Caco-2 (cell line): ENCODE data around the gene MYO9A. TPM values are rescaled to one million over a fixed set of nuclear protein-coding genes. Genes with fewer than 3 reads are reported as not detected.

Experiments used
- BruUV-seq: library from RNA; stranded (reverse); fragments of 400-500 nt; replicated peaks from 2 replicates; lab custom pipeline; 2021; lab: Mats Ljungman, UMichigan
- CTCF ChIA-PET: fragments of 300-600 bp; sonication (Branson Sonifier 250); formaldehyde crosslinking; loops from one replicate; lab custom pipeline; 2022; ENCODE audit warnings: antibody characterized with exemption; lab: Charles Lee
- POLR2A ChIA-PET: fragments of 300-600 bp; sonication (Branson Sonifier 250); formaldehyde crosslinking; loops from one replicate; lab custom pipeline; 2022; ENCODE audit warnings: antibody characterized with exemption; lab: Charles Lee
- DNase-seq, 2 experiments: peaks; one replicate each; pipeline versions ENCODE4 v3.0.0 to v3.0.0-alpha.2; 2020 to 2022
- H3K27me3 ChIP-seq: replicated peaks from 2 replicates; pipeline ENCODE4 v1.6.0; 2011; ENCODE audit warnings: low read length; ENCODE audit not compliant: control insufficient read depth, insufficient read depth
- H3K36me3 ChIP-seq: 2 replicates; pipeline ENCODE4 v1.5.1; 2011; ENCODE audit warnings: low read length; ENCODE audit not compliant: control insufficient read depth, insufficient read depth
- H3K4me1 ChIP-seq: fragments of 250-450 bp; sonication (Bioruptor Pico); 2 replicates; pipeline ENCODE4 v1.5.1; 2020; ENCODE audit warnings: mild to moderate bottlenecking
- H3K4me3 ChIP-seq: 2 replicates; pipeline ENCODE4 v1.5.1; 2011; ENCODE audit warnings: low read depth, mild to moderate bottlenecking, control low read depth, low read length
- H3K9me3 ChIP-seq: fragments of 250-450 bp; sonication (Bioruptor Pico); 2 replicates; pipeline ENCODE4 v1.5.1; 2020; ENCODE audit warnings: mild to moderate bottlenecking, moderate library complexity
- H3K27ac Mint-ChIP-seq: one replicate; pipeline ENCODE4 v1.8.0; 2022; ENCODE audit warnings: mixed read lengths; ENCODE audit not compliant: unreplicated experiment
- H3K27me3 Mint-ChIP-seq: one replicate; pipeline ENCODE4 v1.8.0; 2022; ENCODE audit warnings: mixed read lengths; ENCODE audit not compliant: insufficient read depth, unreplicated experiment
- H3K36me3 Mint-ChIP-seq: one replicate; pipeline ENCODE4 v1.8.0; 2022; ENCODE audit warnings: mild to moderate bottlenecking, mixed read lengths; ENCODE audit not compliant: insufficient read depth, unreplicated experiment
- H3K4me1 Mint-ChIP-seq: one replicate; pipeline ENCODE4 v1.8.0; 2022; ENCODE audit warnings: low read depth, mixed read lengths; ENCODE audit not compliant: unreplicated experiment
- H3K4me3 Mint-ChIP-seq: one replicate; pipeline ENCODE4 v1.8.0; 2022; ENCODE audit warnings: mild to moderate bottlenecking, moderate library complexity, mixed read lengths; ENCODE audit not compliant: unreplicated experiment
- H3K9me3 Mint-ChIP-seq: one replicate; pipeline ENCODE4 v1.8.0; 2022; ENCODE audit warnings: mixed read lengths; ENCODE audit not compliant: unreplicated experiment
- CTCF ChIP-seq, 2 experiments: fragments of 200-600 bp in 1 of 2; IDR thresholded peaks; 1 replicate in 1 of 2; 2 replicates in 1 of 2; pipeline versions ENCODE4 v1.5.1 to v1.8.0; 2011 to 2022; ENCODE audit warnings: antibody characterized with exemption in 1 of 2, control low read depth in 1 of 2, inconsistent platforms in 1 of 2, low read depth in 1 of 2, low read length in 1 of 2, mild to moderate bottlenecking in 1 of 2, moderate library complexity in 1 of 2; ENCODE audit not compliant: insufficient read depth in 1 of 2, severe bottlenecking in 1 of 2, unreplicated experiment in 1 of 2
- intact Hi-C: fragments of 100-400 bp; cut with micrococcal nuclease; formaldehyde crosslinking; loops from one replicate; pipeline ENCODE4 v1.10.0; 2022; ENCODE audit not compliant: unreplicated experiment
- total RNA-seq: library from RNA; stranded (reverse); gene quantifications from 2 replicates; pipeline ENCODE4 v1.2.3, GENCODE V29; 2022

MYO9A gene
- total RNA-seq, 1 experiment from 2014 or later = 71.9 TPM

- no peaks in the 10 kb centered on the region for H3K4me1 ChIP-seq
- H3K36me3 ChIP-seq = no peaks in the 10 kb centered on the region
- ChIA-PET CTCF (interaction anchor here (1.2 kb wide), 1 partner anchor 55 kb away, joined by 3 read pairs; no protein-coding TSS in a partner anchor), POLR2A (interaction anchor here (0.5 kb wide), 1 partner anchor 223 kb away, joined by 3 read pairs; no protein-coding TSS in a partner anchor)
- no peak overlapping the region for H3K4me3 ChIP-seq
- H3K9me3 Mint-ChIP-seq = no peaks in the 10 kb centered on the region
- no peak for DNase-seq
- no peak overlapping the region for H3K27ac Mint-ChIP-seq
- H3K36me3 Mint-ChIP-seq = no peaks in the 10 kb centered on the region
- no peaks in the 10 kb centered on the region for H3K9me3 ChIP-seq
- intact Hi-C loops = no loop called here
- H3K4me1 Mint-ChIP-seq = no peaks in the 10 kb centered on the region
- H3K27me3 ChIP-seq = no peaks in the 10 kb centered on the region
- no TSS peak for BruUV-seq
- no peak overlapping the region for H3K4me3 Mint-ChIP-seq
- TF ChIP-seq CTCF (IDR thresholded peaks at IDR 0.05; ENCODE audit: insufficient read depth in 1 of 2, low read depth in 1 of 2, low read length in 1 of 2, severe bottlenecking in 1 of 2, unreplicated experiment in 1 of 2) = no peak
- no peaks in the 10 kb centered on the region for H3K27me3 Mint-ChIP-seq
Measured at GRCh38 chr15:71798641-71799040, 319.3 kb downstream of the MYO9A start.

DNA sequence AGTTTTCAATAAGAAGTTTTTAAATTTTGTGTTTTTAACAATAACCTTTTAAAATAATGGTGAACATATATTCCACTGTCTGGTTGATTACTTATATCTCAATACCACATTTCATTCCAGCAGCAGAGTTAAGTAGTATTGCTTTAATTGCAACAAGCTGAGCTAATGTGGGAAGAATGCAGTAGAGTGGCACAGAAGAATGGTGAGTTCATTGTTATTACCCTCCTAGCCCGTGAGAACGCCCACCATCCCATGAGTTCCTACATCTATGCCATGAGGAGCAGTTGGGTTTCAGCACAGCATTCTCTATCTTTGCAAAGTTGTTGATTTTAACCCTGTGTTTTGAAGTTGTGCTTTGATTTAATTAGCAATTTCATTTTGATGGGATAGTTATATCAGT is 325.4 kb downstream of the MYO9A start:
- H3K36me3 Mint-ChIP-seq = no peaks in the 10 kb centered on the region
- H3K27me3 Mint-ChIP-seq = no peaks in the 10 kb centered on the region
- H3K4me3 ChIP-seq = no peak overlapping the region
- no peaks in the 10 kb centered on the region for H3K27me3 ChIP-seq
- no peak overlapping the region for H3K27ac Mint-ChIP-seq
- peaks cover 24% of the 10 kb centered on the region for H3K4me1 ChIP-seq
- no TSS peak for BruUV-seq
- H3K9me3 ChIP-seq = no peaks in the 10 kb centered on the region
- H3K4me3 Mint-ChIP-seq = no peak overlapping the region
- CTCF ChIA-PET = interaction anchor here (0.5 kb wide), 1 partner anchor 49 kb away, joined by 5 read pairs; no protein-coding TSS in a partner anchor
- no peak for DNase-seq
- intact Hi-C loops = no loop called here
- H3K36me3 ChIP-seq = no peaks in the 10 kb centered on the region; the same call in 1 of the 2 replicates
- POLR2A ChIA-PET = no interaction called here
- H3K4me1 Mint-ChIP-seq = peaks cover 27% of the 10 kb centered on the region
- TF ChIP-seq CTCF (IDR thresholded peaks at IDR 0.05; ENCODE audit: insufficient read depth in 1 of 2, low read depth in 1 of 2, low read length in 1 of 2, severe bottlenecking in 1 of 2, unreplicated experiment in 1 of 2) = no peak
- no peaks in the 10 kb centered on the region for H3K9me3 Mint-ChIP-seq

- no peak overlapping the region for H3K27ac Mint-ChIP-seq
- Histone ChIP-seq H3K9me3 (no peaks in the 10 kb centered on the region), H3K4me3 (no peak overlapping the region), H3K4me1 (peaks cover 24% of the 10 kb centered on the region), H3K27me3 (no peaks in the 10 kb centered on the region), H3K36me3 (no peaks in the 10 kb centered on the region; the same call in 1 of the 2 replicates)
- H3K36me3 Mint-ChIP-seq = no peaks in the 10 kb centered on the region
- H3K27me3 Mint-ChIP-seq = no peaks in the 10 kb centered on the region
- H3K9me3 Mint-ChIP-seq = no peaks in the 10 kb centered on the region
- ChIA-PET POLR2A (no interaction called here), CTCF (interaction anchor here (0.5 kb wide), 1 partner anchor 48 kb away, joined by 5 read pairs; no protein-coding TSS in a partner anchor)
- peaks cover 27% of the 10 kb centered on the region for H3K4me1 Mint-ChIP-seq
- BruUV-seq = no TSS peak
- intact Hi-C loops = no loop called here
- H3K4me3 Mint-ChIP-seq = no peak overlapping the region
- TF ChIP-seq CTCF (IDR thresholded peaks at IDR 0.05; ENCODE audit: insufficient read depth in 1 of 2, low read depth in 1 of 2, low read length in 1 of 2, severe bottlenecking in 1 of 2, unreplicated experiment in 1 of 2) = no peak
- no peak for DNase-seq
Measured at GRCh38 chr15:71791975-71792374, 326.0 kb downstream of the MYO9A start.
